H1 (cell line): ENCODE results near the gene BPIFA2. TPM values are rescaled to one million over a fixed set of nuclear protein-coding genes. Genes with fewer than 3 reads are reported as not detected.

Experiments used
- CTCF ChIA-PET: fragments of 300-600 bp; sonication (Branson Sonifier 250); formaldehyde crosslinking; loops from one replicate; lab custom pipeline; 2021; ENCODE audit not compliant: partially characterized antibody; lab: Charles Lee
- POLR2A ChIA-PET: fragments of 300-600 bp; sonication (Branson Sonifier 250); formaldehyde crosslinking; loops from one replicate; lab custom pipeline; 2021; ENCODE audit warnings: inconsistent platforms; ENCODE audit not compliant: partially characterized antibody; lab: Charles Lee
- DNase-seq, 2 experiments: peaks; one replicate each; pipeline versions ENCODE4 v3.0.0 to v3.0.0-alpha.2; 2010 to 2022; ENCODE audit warnings: low spot score in 2 of 2, low read depth in 1 of 2, mixed read lengths in 1 of 2
- FAIRE-seq: peaks from 2 replicates; lab custom pipeline; 2011; peaks lifted over from hg19 to GRCh38; lab: Jason Lieb, UNC
- H2AFZ ChIP-seq: 2 replicates; pipeline ENCODE4 v1.8.1; 2012; ENCODE audit warnings: low read length, inconsistent platforms
- H2AK5ac ChIP-seq: 2 replicates; pipeline ENCODE4 v1.6.1; 2013; ENCODE audit warnings: low read depth, low read length
- H2BK120ac ChIP-seq: replicated peaks from 2 replicates; pipeline ENCODE3; 2013; ENCODE audit warnings: low read depth, low read length, inconsistent platforms
- H2BK12ac ChIP-seq: 2 replicates; pipeline ENCODE4 v1.6.1; 2013; ENCODE audit warnings: low read depth, low read length
- H2BK15ac ChIP-seq: 2 replicates; pipeline ENCODE4 v1.6.1; 2013; ENCODE audit warnings: low read length
- H2BK20ac ChIP-seq: 2 replicates; pipeline ENCODE4 v1.6.1; 2013; ENCODE audit warnings: low read length
- H2BK5ac ChIP-seq: 2 replicates; pipeline ENCODE4 v1.6.1; 2013; ENCODE audit warnings: low read depth, low read length
- H3K14ac ChIP-seq: 2 replicates; pipeline ENCODE4 v1.6.1; 2013; ENCODE audit warnings: inconsistent platforms; ENCODE audit not compliant: insufficient read length
- H3K18ac ChIP-seq: 2 replicates; pipeline ENCODE4 v1.6.1; 2013; ENCODE audit warnings: low read length; ENCODE audit errors: extremely low read depth
- H3K23ac ChIP-seq: 2 replicates; pipeline ENCODE4 v1.6.1; 2013; ENCODE audit warnings: inconsistent platforms; ENCODE audit not compliant: insufficient read length
- H3K23me2 ChIP-seq: 2 replicates; pipeline ENCODE4 v1.6.1; 2013; ENCODE audit warnings: low read depth, low read length
- H3K27ac ChIP-seq: 2 replicates; pipeline ENCODE4 v1.6.1; 2011; ENCODE audit warnings: low read depth, low read length, inconsistent platforms
- H3K27me3 ChIP-seq, 4 experiments: replicated peaks in 1 of 4; 1 replicate in 1 of 4; 2 replicates in 3 of 4; pipeline versions ENCODE4 v1.6.1 to v1.8.1; 2011 to 2013; ENCODE audit warnings: low read length in 3 of 4, mild to moderate bottlenecking in 3 of 4, inconsistent platforms in 2 of 4, mixed read lengths in 2 of 4, moderate library complexity in 1 of 4; ENCODE audit not compliant: control insufficient read depth in 3 of 4, insufficient read depth in 3 of 4; ENCODE audit errors: extremely low read depth in 1 of 4
- H3K36me3 ChIP-seq, 4 experiments: 2 replicates each; pipeline versions ENCODE4 v1.6.1 to v1.8.1; 2011 to 2013; ENCODE audit warnings: mild to moderate bottlenecking in 4 of 4, low read length in 3 of 4, moderate library complexity in 2 of 4, control low read depth in 1 of 4, inconsistent platforms in 1 of 4; ENCODE audit not compliant: insufficient read depth in 4 of 4, control insufficient read depth in 2 of 4
- H3K4ac ChIP-seq: replicated peaks from 2 replicates; pipeline ENCODE3; 2013; ENCODE audit warnings: low read length, low read depth, mixed read lengths, inconsistent platforms; ENCODE audit not compliant: insufficient read length
- H3K4me1 ChIP-seq, 4 experiments: replicated peaks in 1 of 4; 1 replicate in 1 of 4; 2 replicates in 3 of 4; pipeline versions ENCODE4 v1.6.1 to v1.8.1; 2011 to 2013; ENCODE audit warnings: low read length in 3 of 4, inconsistent platforms in 2 of 4, mixed read lengths in 1 of 4; ENCODE audit not compliant: insufficient read depth in 4 of 4, control insufficient read depth in 3 of 4
- H3K4me2 ChIP-seq, 2 experiments: 2 replicates each; pipeline versions ENCODE4 v1.6.1 to v1.8.1; 2011 to 2013; ENCODE audit warnings: low read depth in 2 of 2, low read length in 2 of 2, control low read depth in 1 of 2, inconsistent platforms in 1 of 2, mild to moderate bottlenecking in 1 of 2; ENCODE audit not compliant: insufficient read depth in 1 of 2
- H3K4me3 ChIP-seq, 4 experiments: fragments of 200-600, 300-600 bp in 1 of 4; sonication (generic), shearing (Covaris generic), sonication (Bioruptor Twin) in 1 of 4; 2 replicates each; pipeline versions ENCODE4 v1.5.1 to v1.8.1; 2011 to 2016; ENCODE audit warnings: low read length in 4 of 4, low read depth in 3 of 4, control low read depth in 2 of 4, inconsistent platforms in 2 of 4, mild to moderate bottlenecking in 2 of 4, mixed read lengths in 1 of 4, moderate library complexity in 1 of 4; ENCODE audit not compliant: insufficient read depth in 2 of 4; ENCODE audit errors: extremely low read depth in 1 of 4
- H3K56ac ChIP-seq: replicated peaks from 2 replicates; pipeline ENCODE3; 2013; ENCODE audit warnings: low read depth, mild to moderate bottlenecking, mixed read lengths, low read length, inconsistent platforms; ENCODE audit not compliant: insufficient read length
- H3K79me1 ChIP-seq: 2 replicates; pipeline ENCODE4 v1.6.1; 2013; ENCODE audit warnings: low read depth, low read length, control low read depth
- H3K79me2 ChIP-seq, 2 experiments: 2 replicates each; pipeline versions ENCODE4 v1.6.1 to v1.8.1; 2012 to 2013; ENCODE audit warnings: low read length in 2 of 2, mild to moderate bottlenecking in 2 of 2, inconsistent platforms in 1 of 2; ENCODE audit not compliant: insufficient read depth in 2 of 2, control insufficient read depth in 1 of 2
- H3K9ac ChIP-seq, 4 experiments: replicated peaks in 1 of 4; 1 replicate in 1 of 4; 2 replicates in 3 of 4; pipeline versions ENCODE4 v1.6.1 to v1.8.1; 2011 to 2013; ENCODE audit warnings: low read depth in 3 of 4, low read length in 3 of 4, control low read depth in 2 of 4, mild to moderate bottlenecking in 2 of 4, moderate library complexity in 2 of 4, inconsistent platforms in 1 of 4; ENCODE audit errors: extremely low read depth in 1 of 4
- H3K9me3 ChIP-seq, 2 experiments: 2 replicates each; pipeline versions ENCODE4 v1.6.1 to v1.8.1; 2012 to 2013; ENCODE audit warnings: mild to moderate bottlenecking in 2 of 2, moderate library complexity in 2 of 2, control low read depth in 1 of 2, inconsistent platforms in 1 of 2, low read depth in 1 of 2, low read length in 1 of 2, mixed read lengths in 1 of 2; ENCODE audit not compliant: insufficient read depth in 2 of 2
- H4K20me1 ChIP-seq, 2 experiments: replicated peaks in 1 of 2; 2 replicates each; pipeline versions ENCODE3 to v1.8.1; 2011 to 2013; ENCODE audit warnings: inconsistent platforms in 2 of 2, low read length in 2 of 2, mild to moderate bottlenecking in 1 of 2; ENCODE audit not compliant: insufficient read depth in 2 of 2, control insufficient read depth in 1 of 2
- H4K5ac ChIP-seq: 2 replicates; pipeline ENCODE4 v1.6.1; 2013; ENCODE audit warnings: low read length, low read depth, mixed read lengths, inconsistent platforms; ENCODE audit not compliant: insufficient read length
- H4K8ac ChIP-seq: 2 replicates; pipeline ENCODE4 v1.8.0; 2013; ENCODE audit warnings: mild to moderate bottlenecking, moderate library complexity, low read length, inconsistent platforms; ENCODE audit not compliant: insufficient read depth; ENCODE audit errors: extremely low read depth
- H4K91ac ChIP-seq: replicated peaks from 2 replicates; pipeline ENCODE3; 2013; ENCODE audit warnings: low read length, mixed read lengths, inconsistent platforms; ENCODE audit not compliant: insufficient read length
- ASH2L ChIP-seq: fragments of 200-600, 300-600 bp; sonication (generic); IDR thresholded peaks from one replicate; pipeline ENCODE4 v1.7.1; 2017; ENCODE audit warnings: low read length
- CHD1 ChIP-seq: IDR thresholded peaks from 2 replicates; pipeline ENCODE4 v1.6.1; 2012; ENCODE audit warnings: low read depth, low read length, improper control_type of control experiment
- MAFK ChIP-seq: IDR thresholded peaks from 2 replicates; pipeline ENCODE4 v1.6.1; 2012; ENCODE audit warnings: low read depth, mild to moderate bottlenecking, improper control_type of control experiment, low read length
- SP1 ChIP-seq: IDR thresholded peaks from 2 replicates; pipeline ENCODE4 v1.6.1; 2011; ENCODE audit warnings: low read depth, low read length
- TEAD4 ChIP-seq: IDR thresholded peaks from 2 replicates; pipeline ENCODE4 v1.6.1; 2012; ENCODE audit warnings: low read depth, low read length, inconsistent platforms, mixed read lengths
- YY1 ChIP-seq: IDR thresholded peaks from 2 replicates; pipeline ENCODE4 v1.6.1; 2011; ENCODE audit warnings: low read depth, mild to moderate bottlenecking, low read length
- WGBS, 2 experiments: shearing (Covaris generic) in 1 of 2; methylation state at CpG; one replicate each; pipeline versions ENCODE4 v1.1.6 to v1.1.7; 2013 to 2015; ENCODE audit warnings: low lambda C conversion rate in 2 of 2, mixed read lengths in 2 of 2, inconsistent platforms in 1 of 2, low coverage in 1 of 2, missing lambda C conversion rate in 1 of 2; ENCODE audit not compliant: insufficient replicate concordance in 2 of 2, insufficient coverage in 1 of 2, insufficient read length in 1 of 2; ENCODE audit errors: extremely low coverage in 1 of 2, missing lambda C conversion rate in 1 of 2; 5-methylcytosine and 5-hydroxymethylcytosine counted together
- polyA plus RNA-seq, 7 experiments: library from polyadenylated mRNA; depleted of rRNA in 3 of 7; stranded (reverse) in 5 of 7; unstranded in 2 of 7; fragments of >200 nt in 5 of 7; fragments of 200-250 nt in 2 of 7; gene quantifications; 1 replicate in 5 of 7; 2 replicates in 1 of 7; 4 replicates in 1 of 7; pipeline versions ENCODE4 v1.2.1 to v1.2.3, GENCODE V29; 2011 to 2013; ENCODE audit warnings: missing spikeins in 2 of 7, mixed read lengths in 2 of 7
- total RNA-seq: library from RNA; stranded (reverse); fragmentation: NEBNext Ultra II Directional; extraction: Animal tissue kit (Norgen Biotek cat#: 25700); gene quantifications from 2 replicates; pipeline ENCODE4 v1.2.1, GENCODE V29; 2021
- TF ChIP-seq, protein P1 (sequence below): IDR thresholded peaks from 2 replicates; pipeline ENCODE4 v1.6.1; 2012; ENCODE audit warnings: inconsistent platforms

The BPIFA2 gene
- total and polyA plus RNA-seq, 2 of the 8 experiments (the other 6 are each of a cell fraction or from before 2014, with no cell fraction given) = not detected

GRCh38 chr20:33177866-33178265 lies 9.9 kb downstream of the BPIFA2 start:
- WGBS, 2 experiments = 93% methylated on average over 9 of the region's 9 CpGs; no CpG with 5 or more reads in 1 of the 2 experiments
- H2BK5ac ChIP-seq = no peak overlapping the region
- H3K79me1 ChIP-seq = no peaks in the 10 kb centered on the region
- ChIA-PET POLR2A (no interaction called here), CTCF (interaction anchor here (0.6 to 2.6 kb wide), 5 partner anchors 9 to 232 kb away, joined by 3 to 12 read pairs (median 3); no protein-coding TSS in a partner anchor)
- H3K36me3 ChIP-seq = no peaks in the 10 kb centered on the region
- H4K91ac ChIP-seq = no peak overlapping the region
- H3K4me2 ChIP-seq = no peak overlapping the region
- no peak for DNase-seq
- no peak overlapping the region for H4K8ac ChIP-seq
- H2AK5ac ChIP-seq = no peak overlapping the region
- peak overlapping the region; percentile 17; the same call in 1 of the 2 replicates for H2AFZ ChIP-seq
- H2BK15ac ChIP-seq = no peak overlapping the region
- no peak overlapping the region for H4K5ac ChIP-seq
- H2BK20ac ChIP-seq = no peak overlapping the region
- H3K9ac ChIP-seq = no peak overlapping the region
- no peaks in the 10 kb centered on the region for H3K9me3 ChIP-seq
- no peak overlapping the region for H3K14ac ChIP-seq
- H3K79me2 ChIP-seq = no peaks in the 10 kb centered on the region
- H4K20me1 ChIP-seq = no peaks in the 10 kb centered on the region
- no peak overlapping the region for H2BK12ac ChIP-seq
- H3K4me3 ChIP-seq = no peak overlapping the region
- FAIRE-seq = no peak
- no peak overlapping the region for H3K18ac ChIP-seq
- no peak overlapping the region for H3K56ac ChIP-seq
- H3K27ac ChIP-seq = no peak overlapping the region
- no peak overlapping the region for H3K4ac ChIP-seq
- H3K23ac ChIP-seq = no peak overlapping the region
- no peak overlapping the region for H2BK120ac ChIP-seq
- no peaks in the 10 kb centered on the region for H3K23me2 ChIP-seq
- peaks cover 0 to 3% (median 2%) of the 10 kb centered on the region in 4 experiments; a peak in 3 of 7 replicates for H3K4me1 ChIP-seq
- no peaks in the 10 kb centered on the region for H3K27me3 ChIP-seq
- TF ChIP-seq SP1 (no peak), MAFK (no peak), CHD1 (no peak), YY1 (no peak), ASH2L (no peak), TEAD4 (no peak)
- TF ChIP-seq, protein P1, sequence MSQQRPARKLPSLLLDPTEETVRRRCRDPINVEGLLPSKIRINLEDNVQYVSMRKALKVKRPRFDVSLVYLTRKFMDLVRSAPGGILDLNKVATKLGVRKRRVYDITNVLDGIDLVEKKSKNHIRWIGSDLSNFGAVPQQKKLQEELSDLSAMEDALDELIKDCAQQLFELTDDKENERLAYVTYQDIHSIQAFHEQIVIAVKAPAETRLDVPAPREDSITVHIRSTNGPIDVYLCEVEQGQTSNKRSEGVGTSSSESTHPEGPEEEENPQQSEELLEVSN = no peak
